GM19467 (cell line): ENCODE data around the gene CNDP2.
"Not testable (repeated sequence)": the region's sequence is repeated elsewhere in the genome, so short reads cannot be mapped to it uniquely, and the experiment has no call there.

Experiments used
- ATAC-seq: cut with Tn5 transposase; IDR thresholded peaks from one replicate; pipeline ENCODE4 v1.9.1; 2021; ENCODE audit warnings: mild to moderate bottlenecking, moderate library complexity; ENCODE audit not compliant: unreplicated experiment

Gene CNDP2

GRCh38 chr18:74499633-74500032 is 3.5 kb downstream of the CNDP2 start:
- peak; percentile 38 for ATAC-seq

- no peak for ATAC-seq
These were observed 4.2 kb downstream of the CNDP2 start for GRCh38 chr18:74500372-74500771.

- not testable (repeated sequence) for ATAC-seq
These were observed 4.6 kb downstream of the CNDP2 start for GRCh38 chr18:74500774-74501173.

GRCh38 chr18:74501386-74501785 is 5.2 kb downstream of the CNDP2 start:
- ATAC-seq: no peak

- ATAC-seq: no peak
These were observed 7.0 kb downstream of the CNDP2 start for GRCh38 chr18:74503137-74503536.

- no peak for ATAC-seq
These were observed 9.6 kb downstream of the CNDP2 start for GRCh38 chr18:74505776-74506175.

- ATAC-seq: no peak
These were observed 10.4 kb downstream of the CNDP2 start for GRCh38 chr18:74506448-74507084.

GRCh38 chr18:74507097-74507881 is 11.1 kb downstream of the CNDP2 start:
- no peak for ATAC-seq

GRCh38 chr18:74507927-74508326 is 11.8 kb downstream of the CNDP2 start:
- no peak for ATAC-seq

GRCh38 chr18:74508366-74508765 is 12.2 kb downstream of the CNDP2 start:
- ATAC-seq: no peak

- no peak for ATAC-seq
These were observed 12.7 kb downstream of the CNDP2 start for GRCh38 chr18:74508821-74509225.

- ATAC-seq: no peak
These were observed 13.9 kb downstream of the CNDP2 start for GRCh38 chr18:74509856-74510769.

GRCh38 chr18:74510770-74511095 is 14.6 kb downstream of the CNDP2 start:
- ATAC-seq: no peak

GRCh38 chr18:74511823-74512222 is 15.7 kb downstream of the CNDP2 start:
- no peak for ATAC-seq

- no peak for ATAC-seq
These were observed 16.3 kb downstream of the CNDP2 start for GRCh38 chr18:74512321-74513053.

GRCh38 chr18:74513149-74513882 is 17.2 kb downstream of the CNDP2 start:
- no peak for ATAC-seq

GRCh38 chr18:74513883-74514205 is 17.7 kb downstream of the CNDP2 start:
- ATAC-seq: no peak

GRCh38 chr18:74514860-74515495 is 18.8 kb downstream of the CNDP2 start:
- ATAC-seq: no peak

- no peak for ATAC-seq
These were observed 19.6 kb downstream of the CNDP2 start for GRCh38 chr18:74515620-74516231.
